CD14-positive monocyte (primary cell): ENCODE data around the gene RPS6KA2. TPM values are rescaled to one million over a fixed set of nuclear protein-coding genes. Genes with fewer than 3 reads are reported as not detected.

Source experiments
- DNase-seq, 3 donors: peaks; one replicate each; pipeline ENCODE4 v3.0.0-alpha.2; 2011 to 2022
- H2AFZ ChIP-seq: 2 replicates; pipeline ENCODE4 v1.6.0; 2012; ENCODE audit warnings: mild to moderate bottlenecking, low read depth, low read length, inconsistent platforms; ENCODE audit not compliant: insufficient read depth, poor library complexity, severe bottlenecking
- H3K27ac ChIP-seq, 2 donors: 1 replicate in 1 of 2; 2 replicates in 1 of 2; pipeline ENCODE4 v1.5.1; 2012 to 2013; ENCODE audit warnings: low read length in 2 of 2, control low read depth in 1 of 2, inconsistent platforms in 1 of 2, low read depth in 1 of 2, mild to moderate bottlenecking in 1 of 2
- H3K27me3 ChIP-seq, 2 donors: one replicate each; pipeline versions ENCODE4 v1.6.0 to v1.6.1; 2011 to 2013; ENCODE audit warnings: low read length in 2 of 2; ENCODE audit not compliant: control insufficient read depth in 2 of 2, insufficient read depth in 2 of 2
- H3K36me3 ChIP-seq, 2 donors: replicated peaks in 1 of 2; 1 replicate in 1 of 2; 2 replicates in 1 of 2; pipeline versions ENCODE4 v1.5.1 to v1.6.1; 2012 to 2013; ENCODE audit warnings: low read length in 2 of 2, control low read depth in 1 of 2, inconsistent platforms in 1 of 2, mild to moderate bottlenecking in 1 of 2; ENCODE audit not compliant: insufficient read depth in 2 of 2, control insufficient read depth in 1 of 2
- H3K4me1 ChIP-seq, 2 donors: 1 replicate in 1 of 2; 2 replicates in 1 of 2; pipeline versions ENCODE4 v1.5.1 to v1.6.1; 2012 to 2013; ENCODE audit warnings: low read length in 2 of 2, control low read depth in 1 of 2, inconsistent platforms in 1 of 2, mild to moderate bottlenecking in 1 of 2, moderate library complexity in 1 of 2; ENCODE audit not compliant: insufficient read depth in 2 of 2, control insufficient read depth in 1 of 2
- H3K4me2 ChIP-seq: replicated peaks from 2 replicates; pipeline ENCODE3; 2012; ENCODE audit warnings: low read length, moderate library complexity, mild to moderate bottlenecking; ENCODE audit not compliant: poor library complexity, severe bottlenecking; ENCODE audit errors: extremely low read depth
- H3K4me3 ChIP-seq, 3 experiments: fragments of 200-600 bp in 1 of 3; sonication (generic) in 1 of 3; replicated peaks in 1 of 3; 1 replicate in 2 of 3; 2 replicates in 1 of 3; pipeline ENCODE4 v1.5.1; 2011 to 2013; ENCODE audit warnings: low read length in 3 of 3, mild to moderate bottlenecking in 3 of 3, control low read depth in 2 of 3, low read depth in 2 of 3, inconsistent platforms in 1 of 3, moderate library complexity in 1 of 3
- H3K79me2 ChIP-seq: 2 replicates; pipeline ENCODE4 v1.6.0; 2012; ENCODE audit warnings: mild to moderate bottlenecking, control low read depth, inconsistent platforms, low read length, moderate library complexity; ENCODE audit not compliant: insufficient read depth
- H3K9ac ChIP-seq: 2 replicates; pipeline ENCODE4 v1.6.0; 2017; ENCODE audit warnings: low read length, mild to moderate bottlenecking; ENCODE audit not compliant: insufficient read depth, poor library complexity, severe bottlenecking
- H3K9me3 ChIP-seq, 2 donors: replicated peaks in 1 of 2; 1 replicate in 1 of 2; 2 replicates in 1 of 2; pipeline versions ENCODE4 v1.5.1 to v1.6.1; 2012 to 2013; ENCODE audit warnings: low read length in 2 of 2, control low read depth in 1 of 2; ENCODE audit not compliant: control insufficient read depth in 1 of 2, insufficient read depth in 1 of 2
- H4K20me1 ChIP-seq: 2 replicates; pipeline ENCODE4 v1.6.0; 2012; ENCODE audit warnings: mild to moderate bottlenecking, low read length, control low read depth, moderate library complexity; ENCODE audit not compliant: insufficient read depth
- H3K27ac Mint-ChIP-seq, 7 donors: one replicate each; pipeline ENCODE4 v1.8.0; 2020; ENCODE audit warnings: mild to moderate bottlenecking in 7 of 7, mixed read lengths in 7 of 7, moderate library complexity in 6 of 7, inconsistent platforms in 2 of 7
- H3K27me3 Mint-ChIP-seq, 3 donors: one replicate each; pipeline ENCODE4 v1.8.0; 2021 to 2022; ENCODE audit warnings: low read depth in 3 of 3, mild to moderate bottlenecking in 3 of 3, mixed read lengths in 3 of 3, moderate library complexity in 3 of 3, inconsistent platforms in 1 of 3
- H3K36me3 Mint-ChIP-seq, 2 donors: one replicate each; pipeline ENCODE4 v1.8.0; 2020; ENCODE audit warnings: mixed read lengths in 2 of 2, inconsistent platforms in 1 of 2, mild to moderate bottlenecking in 1 of 2
- H3K4me1 Mint-ChIP-seq: one replicate; pipeline ENCODE4 v1.8.0; 2020; ENCODE audit warnings: mild to moderate bottlenecking, mixed read lengths
- H3K4me3 Mint-ChIP-seq, 2 donors: one replicate each; pipeline ENCODE4 v1.8.0; 2020; ENCODE audit warnings: mild to moderate bottlenecking in 2 of 2, mixed read lengths in 2 of 2, moderate library complexity in 1 of 2
- H3K9me3 Mint-ChIP-seq, 7 donors: one replicate each; pipeline ENCODE4 v1.8.0; 2020 to 2022; ENCODE audit warnings: mixed read lengths in 7 of 7, mild to moderate bottlenecking in 6 of 7, moderate library complexity in 6 of 7, inconsistent platforms in 2 of 7
- WGBS: methylation state at CpG from one replicate; pipeline ENCODE4 v1.1.5; 2013; ENCODE audit warnings: missing lambda C conversion rate; ENCODE audit not compliant: insufficient coverage; 5-methylcytosine and 5-hydroxymethylcytosine counted together
- intact Hi-C, 2 donors: fragments of 100-400 bp; cut with micrococcal nuclease; formaldehyde crosslinking; loops; one replicate each; pipeline versions ENCODE4 v1.15.0 to v1.15.1; 2023
- polyA plus RNA-seq, 3 donors: library from polyadenylated mRNA; depleted of rRNA in 1 of 3; unstranded in 2 of 3; stranded (reverse) in 1 of 3; fragments of 300-500 nt in 2 of 3; fragments of >200 nt in 1 of 3; fragmentation: Illumina TruSeq in 2 of 3; gene quantifications; 1 replicate in 2 of 3; 2 replicates in 1 of 3; pipeline ENCODE4 v1.2.3, GENCODE V29; 2012 to 2021
- TF ChIP-seq, protein P1 (sequence below): fragments of 200-600 bp; IDR thresholded peaks from one replicate; pipeline ENCODE4 v1.8.0; 2022; ENCODE audit warnings: antibody characterized with exemption, mild to moderate bottlenecking

Gene RPS6KA2
- polyA plus RNA-seq, 3 donors = 1.4 to 3.1 (median 1.9) TPM

DNA sequence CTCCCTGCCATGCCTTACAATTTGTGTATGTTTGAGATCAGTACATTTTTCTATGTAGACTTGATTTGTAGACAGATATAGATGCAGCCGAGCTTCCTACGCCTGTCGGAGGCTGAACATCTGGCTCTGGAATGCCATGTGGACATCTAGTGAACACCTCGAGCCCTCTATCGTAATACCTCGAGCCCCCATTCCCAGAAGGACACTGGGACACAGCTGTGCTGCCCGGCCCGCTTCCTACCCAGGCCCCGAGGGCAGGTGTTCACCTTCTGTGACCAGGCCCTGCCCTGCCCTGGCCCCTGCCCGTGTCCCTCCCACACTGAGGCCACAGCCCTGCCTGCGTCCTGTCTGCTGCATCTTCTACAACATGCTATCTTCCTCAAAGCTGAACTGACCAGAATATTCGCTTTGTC lies 12.9 kb downstream of the RPS6KA2 start:
- H4K20me1 ChIP-seq = no peaks in the 10 kb centered on the region
- no peaks in the 10 kb centered on the region for H3K9me3 ChIP-seq
- Mint-ChIP-seq H3K4me3 (no peak overlapping the region), H3K27me3 (peaks cover 1 to 2% (median 1%) of the 10 kb centered on the region in 3 donors), H3K4me1 (no peaks in the 10 kb centered on the region), H3K36me3 (peaks cover 6 to 7% of the 10 kb centered on the region in 2 donors), H3K27ac (no peak overlapping the region), H3K9me3 (peaks cover 0 to 3% (median 0%) of the 10 kb centered on the region in 7 donors)
- H3K4me1 ChIP-seq = no peaks in the 10 kb centered on the region
- H3K79me2 ChIP-seq = no peaks in the 10 kb centered on the region
- TF ChIP-seq, protein P1, sequence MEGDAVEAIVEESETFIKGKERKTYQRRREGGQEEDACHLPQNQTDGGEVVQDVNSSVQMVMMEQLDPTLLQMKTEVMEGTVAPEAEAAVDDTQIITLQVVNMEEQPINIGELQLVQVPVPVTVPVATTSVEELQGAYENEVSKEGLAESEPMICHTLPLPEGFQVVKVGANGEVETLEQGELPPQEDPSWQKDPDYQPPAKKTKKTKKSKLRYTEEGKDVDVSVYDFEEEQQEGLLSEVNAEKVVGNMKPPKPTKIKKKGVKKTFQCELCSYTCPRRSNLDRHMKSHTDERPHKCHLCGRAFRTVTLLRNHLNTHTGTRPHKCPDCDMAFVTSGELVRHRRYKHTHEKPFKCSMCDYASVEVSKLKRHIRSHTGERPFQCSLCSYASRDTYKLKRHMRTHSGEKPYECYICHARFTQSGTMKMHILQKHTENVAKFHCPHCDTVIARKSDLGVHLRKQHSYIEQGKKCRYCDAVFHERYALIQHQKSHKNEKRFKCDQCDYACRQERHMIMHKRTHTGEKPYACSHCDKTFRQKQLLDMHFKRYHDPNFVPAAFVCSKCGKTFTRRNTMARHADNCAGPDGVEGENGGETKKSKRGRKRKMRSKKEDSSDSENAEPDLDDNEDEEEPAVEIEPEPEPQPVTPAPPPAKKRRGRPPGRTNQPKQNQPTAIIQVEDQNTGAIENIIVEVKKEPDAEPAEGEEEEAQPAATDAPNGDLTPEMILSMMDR = no peak
- H2AFZ ChIP-seq = no peak overlapping the region
- H3K27me3 ChIP-seq = no peaks in the 10 kb centered on the region
- intact Hi-C loops = no loop called here
- H3K9ac ChIP-seq = no peak overlapping the region
- H3K4me2 ChIP-seq = no peak overlapping the region
- no peak overlapping the region for H3K27ac ChIP-seq
- 99% methylated on average over 12 of the region's 12 CpGs for WGBS
- H3K36me3 ChIP-seq = no peaks in the 10 kb centered on the region
- DNase-seq = no peak
- no peak overlapping the region for H3K4me3 ChIP-seq

DNA sequence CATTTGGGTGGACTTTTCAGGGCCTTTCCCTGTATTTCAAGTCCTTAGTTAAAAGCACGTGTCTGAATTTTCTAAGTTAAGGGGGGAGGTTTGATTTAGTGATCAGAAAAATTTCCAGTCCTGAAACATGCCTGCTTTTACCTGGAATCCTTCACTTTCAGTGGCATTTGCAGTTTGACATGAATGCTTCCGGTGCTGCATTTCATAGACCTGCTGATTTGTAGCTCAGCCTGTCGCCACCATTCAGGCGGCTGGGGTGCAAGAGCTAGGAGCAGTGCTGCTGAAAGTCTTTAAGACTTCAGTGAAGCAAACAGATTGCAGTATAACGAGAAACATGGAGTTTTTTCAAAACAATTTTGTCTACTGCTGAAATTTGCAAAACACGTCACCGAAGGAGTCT lies 14.0 kb downstream of the RPS6KA2 start:
- no peaks in the 10 kb centered on the region for H3K36me3 ChIP-seq
- no peaks in the 10 kb centered on the region for H3K4me1 ChIP-seq
- H3K27me3 ChIP-seq = no peaks in the 10 kb centered on the region
- DNase-seq = no peak
- no peak overlapping the region for H2AFZ ChIP-seq
- no peak overlapping the region for H3K9ac ChIP-seq
- no peaks in the 10 kb centered on the region for H4K20me1 ChIP-seq
- peaks cover 0 to 1% (median under 1%) of the 10 kb centered on the region in 3 donors for H3K27me3 Mint-ChIP-seq
- H3K4me3 Mint-ChIP-seq = no peak overlapping the region
- TF ChIP-seq, protein P1 = no peak
- 88% methylated on average over 4 of the region's 7 CpGs for WGBS
- no peaks in the 10 kb centered on the region for H3K79me2 ChIP-seq
- H3K27ac ChIP-seq = no peak overlapping the region
- H3K27ac Mint-ChIP-seq = no peak overlapping the region
- H3K36me3 Mint-ChIP-seq = no peaks in the 10 kb centered on the region
- H3K4me1 Mint-ChIP-seq = no peaks in the 10 kb centered on the region
- H3K9me3 Mint-ChIP-seq = no peaks in the 10 kb centered on the region
- no peak overlapping the region for H3K4me2 ChIP-seq
- no peaks in the 10 kb centered on the region for H3K9me3 ChIP-seq
- no peak overlapping the region for H3K4me3 ChIP-seq
- intact Hi-C loops = no loop called here
